Stimulated activated naive CD8-positive, alpha-beta T cell treated with anti-CD3 and anti-CD28 coated beads, Interleukin-15, Interleukin-2, amounts not matched to agents 100 U/mL and 50 U/mL, for 24 hours (primary cell): ENCODE measurements around the gene ZNF668.
"Not testable (repeated sequence)": the region's sequence is repeated elsewhere in the genome, so short reads cannot be mapped to it uniquely, and the experiment has no call there.

Experiments
- ATAC-seq: fragments of 150-1000 bp; cut with Tn5 transposase; one replicate; pipeline ENCODE4 v1.10.0; 2021
- DNase-seq: peaks from one replicate; pipeline ENCODE4 v3.0.0; 2021

The ZNF668 gene

GRCh38 chr16:31100876-31101641 lies 27.0 kb upstream of the ZNF668 start:
- not testable (repeated sequence) for DNase-seq, ATAC-seq

GRCh38 chr16:31099860-31100638 lies 26.0 kb upstream of the ZNF668 start:
- ATAC-seq (no peak), DNase-seq (no peak)

GRCh38 chr16:31094424-31095120 lies 20.5 kb upstream of the ZNF668 start, which contains the start of gene VKORC1:
Gene VKORC1, minus strand, starts transcription at chr16:31094797. Its CDS starts 68 bp downstream, at chr16:31094729.
- ATAC-seq (peak; percentile 94), DNase-seq (peak; percentile 90)

GRCh38 chr16:31094088-31094423 lies 20.0 kb upstream of the ZNF668 start:
- DNase-seq (peak; percentile 28), ATAC-seq (no peak)

GRCh38 chr16:31093132-31093703 lies 19.2 kb upstream of the ZNF668 start:
- ATAC-seq = no peak
- DNase-seq = no peak

- DNase-seq (no peak), ATAC-seq (no peak)
Observed at GRCh38 chr16:31092330-31092729, 18.3 kb upstream of the ZNF668 start.

GRCh38 chr16:31090540-31090939 lies 16.5 kb upstream of the ZNF668 start:
- DNase-seq = no peak
- no peak for ATAC-seq

- no peak for DNase-seq
- no peak for ATAC-seq
Observed at GRCh38 chr16:31089199-31089598, 15.2 kb upstream of the ZNF668 start.

GRCh38 chr16:31088459-31089183 lies 14.6 kb upstream of the ZNF668 start, which contains the start of gene PRSS53:
Gene PRSS53, minus strand, starts transcription at chr16:31088943. Its CDS starts 134 bp downstream, at chr16:31088809.
- ATAC-seq = no peak

GRCh38 chr16:31087971-31088370 lies 13.9 kb upstream of the ZNF668 start:
- DNase-seq (no peak), ATAC-seq (no peak)

More at GRCh38 chr16:31088459-31089183, 14.6 kb upstream of the ZNF668 start, which contains the start of gene PRSS53:
- DNase-seq = no peak

GRCh38 chr16:31087481-31087880 lies 13.4 kb upstream of the ZNF668 start:
- ATAC-seq (no peak), DNase-seq (no peak)

- ATAC-seq = no peak
Observed at GRCh38 chr16:31086629-31086906, 12.5 kb upstream of the ZNF668 start.

GRCh38 chr16:31085873-31086628 lies 12.0 kb upstream of the ZNF668 start:
- ATAC-seq (no peak), DNase-seq (no peak)

More at GRCh38 chr16:31086629-31086906, 12.5 kb upstream of the ZNF668 start:
- DNase-seq = no peak

- ATAC-seq = no peak
- no peak for DNase-seq
Observed at GRCh38 chr16:31085411-31085810, 11.4 kb upstream of the ZNF668 start.

GRCh38 chr16:31084584-31085302 lies 10.7 kb upstream of the ZNF668 start:
- ATAC-seq (no peak), DNase-seq (no peak)

GRCh38 chr16:31083981-31084380 lies 9.9 kb upstream of the ZNF668 start:
- ATAC-seq = no peak

GRCh38 chr16:31083556-31083955 lies 9.5 kb upstream of the ZNF668 start:
- ATAC-seq (no peak), DNase-seq (no peak)

More at GRCh38 chr16:31083981-31084380, 9.9 kb upstream of the ZNF668 start:
- no peak for DNase-seq

GRCh38 chr16:31083081-31083480 lies 9.0 kb upstream of the ZNF668 start:
- DNase-seq = no peak
- no peak for ATAC-seq

- DNase-seq (no peak), ATAC-seq (no peak)
Observed at GRCh38 chr16:31082368-31083045, 8.5 kb upstream of the ZNF668 start.
